Right lobe of liver (tissue), 4 donors: ENCODE results near the gene MEGF10.

Experiments
- CTCF ChIP-seq, 4 donors: fragments of 200-600 bp in 3 of 4; fragments of 450-650 bp in 1 of 4; IDR thresholded peaks; one replicate each; pipeline versions ENCODE4 v1.5.1 to v1.8.0; 2016 to 2022; ENCODE audit warnings: antibody characterized with exemption in 4 of 4, mild to moderate bottlenecking in 2 of 4
- POLR2A ChIP-seq: fragments of 450-650 bp; IDR thresholded peaks from one replicate; pipeline ENCODE4 v1.6.1; 2017; ENCODE audit warnings: antibody characterized with exemption, mild to moderate bottlenecking
- donor health status: DM: no; HTN: no; CAD: no.
- donor health status: DM: no; HTN: no; CAD: no.
- donor health status: DM: no; HTN: yes; CAD: no.

DNA sequence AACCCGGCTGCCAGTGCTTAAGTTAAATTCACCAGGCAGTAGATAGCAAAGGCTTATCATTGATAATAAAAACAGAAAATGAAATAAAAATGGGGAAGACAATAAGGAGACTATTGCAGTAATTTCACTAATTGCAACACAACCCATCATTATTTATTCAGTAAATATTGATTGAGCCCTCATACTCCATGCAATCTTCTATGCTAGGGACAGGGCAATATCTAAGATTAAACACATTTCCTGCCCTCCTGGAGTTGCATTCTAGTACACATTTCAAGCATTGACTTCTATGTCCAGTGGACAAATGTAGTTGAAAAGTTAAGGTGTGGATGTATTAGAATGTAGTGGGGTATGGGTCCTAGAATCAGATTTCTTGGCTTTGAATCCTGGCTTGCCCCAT lies 12.8 kb downstream of the MEGF10 start:
- TF ChIP-seq POLR2A: no peak
- TF ChIP-seq CTCF (IDR thresholded peaks at IDR 0.05): no peak
